SH-SY5Y (cell line): ENCODE results near the gene NCKAP5.

Experiments
- GATA2 ChIP-seq: IDR thresholded peaks from 2 replicates; pipeline ENCODE4 v1.6.1; 2011; ENCODE audit warnings: mild to moderate bottlenecking, low read depth, low read length
- GATA3 ChIP-seq: IDR thresholded peaks from 2 replicates; pipeline ENCODE4 v1.6.1; 2011; ENCODE audit warnings: low read depth, mild to moderate bottlenecking, low read length, moderate library complexity

DNA sequence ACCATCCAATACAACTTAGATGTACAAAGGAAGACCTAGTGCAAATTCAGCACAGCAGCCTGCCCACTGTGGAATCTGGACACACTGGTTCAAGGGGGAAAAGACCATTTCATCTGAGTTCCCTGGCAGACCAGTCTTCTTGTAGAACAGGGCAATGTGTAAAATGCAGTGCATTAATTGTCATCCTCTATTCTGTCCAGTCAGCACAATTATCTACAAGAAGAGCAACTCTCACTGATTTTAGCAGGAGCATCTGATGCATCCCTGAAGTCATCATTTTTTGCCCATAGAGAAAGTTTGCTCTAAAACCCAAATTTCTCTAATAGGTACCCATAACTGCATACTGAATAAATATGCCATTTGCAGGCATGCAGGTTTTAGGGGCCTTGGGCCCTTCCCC, 816.4 kb downstream of the NCKAP5 start:
- TF ChIP-seq GATA2 (no peak), GATA3 (no peak)
